Neural cell (in vitro differentiated cells): Measurements from ENCODE around the gene ZBTB7C. TPM values are rescaled to one million over a fixed set of nuclear protein-coding genes. Genes with fewer than 3 reads are reported as not detected.

Source experiments
- H2AFZ ChIP-seq: fragments of 200-600, 300-800 bp; sonication (generic), shearing (Covaris generic); 2 replicates; pipeline ENCODE4 v1.6.0; 2014; ENCODE audit warnings: low read depth, mild to moderate bottlenecking, antibody characterized with exemption, low read length, moderate library complexity
- H3F3A ChIP-seq: fragments of 200-600 bp; shearing (Covaris generic); 2 replicates; pipeline ENCODE4 v1.6.1; 2016; ENCODE audit warnings: mild to moderate bottlenecking, moderate library complexity, mixed read lengths, antibody characterized with exemption, low read length; ENCODE audit not compliant: insufficient read depth, poor library complexity, severe bottlenecking
- H3K27ac ChIP-seq: fragments of 200-600, 300-800 bp; sonication (generic), shearing (Covaris generic); 2 replicates; pipeline ENCODE4 v1.5.1; 2014; ENCODE audit warnings: mild to moderate bottlenecking, low read length, moderate library complexity
- H3K27me3 ChIP-seq: fragments of 300-800, 200-600 bp; sonication (generic), shearing (Covaris generic); 2 replicates; pipeline ENCODE4 v1.6.0; 2014; ENCODE audit warnings: mild to moderate bottlenecking, low read depth, low read length, moderate library complexity; ENCODE audit not compliant: insufficient read depth
- H3K36me3 ChIP-seq: fragments of 300-800, 200-600 bp; sonication (generic), shearing (Covaris generic); 2 replicates; pipeline ENCODE4 v1.5.1; 2014; ENCODE audit warnings: mild to moderate bottlenecking, antibody characterized with exemption, low read length, moderate library complexity; ENCODE audit not compliant: insufficient read depth
- H3K4me2 ChIP-seq: fragments of 300-800, 200-600 bp; sonication (generic), shearing (Covaris generic); 2 replicates; pipeline ENCODE4 v1.6.0; 2014; ENCODE audit warnings: mild to moderate bottlenecking, low read length
- H3K4me3 ChIP-seq: fragments of 300-800, 200-600 bp; sonication (generic), shearing (Covaris generic); 2 replicates; pipeline ENCODE4 v1.5.1; 2014; ENCODE audit warnings: mild to moderate bottlenecking, low read length, moderate library complexity
- H3K79me2 ChIP-seq: fragments of 200-600 bp; shearing (Covaris generic); replicated peaks from 2 replicates; pipeline ENCODE4 v1.6.0; 2014; ENCODE audit warnings: mild to moderate bottlenecking, low read length, moderate library complexity; ENCODE audit not compliant: insufficient read depth
- H3K9ac ChIP-seq: fragments of 300-800, 200-600 bp; sonication (generic), shearing (Covaris generic); 2 replicates; pipeline ENCODE4 v1.6.1; 2016; ENCODE audit warnings: mild to moderate bottlenecking, low read length, mixed read lengths
- H3K9me2 ChIP-seq: fragments of 200-600 bp; shearing (Covaris generic); 2 replicates; pipeline ENCODE4 v1.6.1; 2016; ENCODE audit warnings: mild to moderate bottlenecking, low read length, mixed read lengths; ENCODE audit not compliant: insufficient read depth
- H3K9me3 ChIP-seq: fragments of 200-600, 300-800 bp; sonication (generic), shearing (Covaris generic); 2 replicates; pipeline ENCODE4 v1.6.1; 2016; ENCODE audit warnings: mild to moderate bottlenecking, mixed run types, low read length, moderate library complexity, mixed read lengths
- H4K20me1 ChIP-seq: fragments of 200-600 bp; shearing (Covaris generic); 2 replicates; pipeline ENCODE4 v1.6.1; 2016; ENCODE audit warnings: mild to moderate bottlenecking, mixed run types; ENCODE audit not compliant: insufficient read depth
- CTCF ChIP-seq: fragments of 450-650 bp; IDR thresholded peaks from 2 replicates; pipeline ENCODE4 v1.5.1; 2014; ENCODE audit warnings: antibody characterized with exemption, mild to moderate bottlenecking, moderate library complexity; ENCODE audit not compliant: poor library complexity, severe bottlenecking
- EP300 ChIP-seq: fragments of 450-650 bp; conservative IDR thresholded peaks from 2 replicates; pipeline ENCODE4 v1.6.1; 2014; ENCODE audit warnings: antibody characterized with exemption, mild to moderate bottlenecking, moderate library complexity; ENCODE audit not compliant: poor library complexity, severe bottlenecking
- EZH2 ChIP-seq: fragments of 200-600, 300-800 bp; shearing (Covaris generic), sonication (generic); IDR thresholded peaks from 2 replicates; pipeline ENCODE4 v1.6.1; 2014; ENCODE audit warnings: antibody characterized with exemption, low read length, borderline replicate concordance, mild to moderate bottlenecking; ENCODE audit not compliant: insufficient read depth, poor library complexity, severe bottlenecking
- MXI1 ChIP-seq: fragments of 450-650 bp; conservative IDR thresholded peaks from 2 replicates; pipeline ENCODE4 v1.6.1; 2014; ENCODE audit warnings: antibody characterized with exemption, mild to moderate bottlenecking; ENCODE audit not compliant: poor library complexity, severe bottlenecking
- POLR2AphosphoS5 ChIP-seq: IDR thresholded peaks from 2 replicates; pipeline ENCODE4 v1.6.1; 2012
- RAD21 ChIP-seq: fragments of 450-650 bp; conservative IDR thresholded peaks from 2 replicates; pipeline ENCODE4 v1.6.1; 2014; ENCODE audit warnings: antibody characterized with exemption, mild to moderate bottlenecking, moderate library complexity
- REST ChIP-seq: IDR thresholded peaks from 2 replicates; pipeline ENCODE4 v1.6.1; 2012; ENCODE audit warnings: borderline replicate concordance
- SMC3 ChIP-seq: fragments of 450-650 bp; conservative IDR thresholded peaks from 2 replicates; pipeline ENCODE4 v1.6.1; 2014; ENCODE audit warnings: antibody characterized with exemption, mild to moderate bottlenecking, moderate library complexity; ENCODE audit not compliant: poor library complexity
- TAF1 ChIP-seq: IDR thresholded peaks from 2 replicates; pipeline ENCODE4 v1.6.1; 2012; ENCODE audit warnings: low read depth
- polyA plus RNA-seq: library from polyadenylated mRNA; depleted of rRNA; stranded (reverse); fragments of >200 nt; gene quantifications from 2 replicates; pipeline ENCODE4 v1.2.3, GENCODE V29; 2014

ZBTB7C gene
- polyA plus RNA-seq, 1 donor from 2014 or later, result 2.4 TPM

GRCh38 chr18:48154828-48155227 is 254.4 kb downstream of the ZBTB7C start:
- Histone ChIP-seq H3K9ac (no peak overlapping the region), H3K9me2 (no peaks in the 10 kb centered on the region), H2AFZ (no peak overlapping the region), H3F3A (no peaks in the 10 kb centered on the region), H3K27me3 (no peaks in the 10 kb centered on the region), H3K9me3 (no peaks in the 10 kb centered on the region), H3K36me3 (no peaks in the 10 kb centered on the region), H3K79me2 (no peaks in the 10 kb centered on the region), H4K20me1 (no peaks in the 10 kb centered on the region), H3K4me3 (no peak overlapping the region), H3K4me2 (no peak overlapping the region), H3K27ac (no peak overlapping the region)
- no peak for TF ChIP-seq SMC3
- TF ChIP-seq EP300, result no peak
- no peak for TF ChIP-seq RAD21
- TF ChIP-seq POLR2AphosphoS5, result no peak
- no peak for TF ChIP-seq EZH2
- no peak for TF ChIP-seq CTCF
- TF ChIP-seq MXI1, result no peak
- no peak for TF ChIP-seq TAF1
- no peak for TF ChIP-seq REST

- Histone ChIP-seq H3K36me3 (no peaks in the 10 kb centered on the region), H3K9ac (no peak overlapping the region), H3K27ac (no peak overlapping the region), H3K4me3 (no peak overlapping the region), H2AFZ (no peak overlapping the region), H4K20me1 (no peaks in the 10 kb centered on the region), H3K4me2 (no peak overlapping the region), H3F3A (no peaks in the 10 kb centered on the region), H3K79me2 (no peaks in the 10 kb centered on the region), H3K9me3 (no peaks in the 10 kb centered on the region), H3K27me3 (no peaks in the 10 kb centered on the region), H3K9me2 (no peaks in the 10 kb centered on the region)
- TF ChIP-seq SMC3 (no peak), REST (no peak), POLR2AphosphoS5 (no peak), TAF1 (no peak), MXI1 (no peak), EP300 (no peak), CTCF (no peak), EZH2 (no peak), RAD21 (no peak)
Observed at GRCh38 chr18:48153613-48154481, 255.3 kb downstream of the ZBTB7C start.
